Measurements from ENCODE around the gene RESP18.
"Not testable (repeated sequence)": the region's sequence is repeated elsewhere in the genome, so short reads cannot be mapped to it uniquely, and the experiment has no call there.

DNA sequence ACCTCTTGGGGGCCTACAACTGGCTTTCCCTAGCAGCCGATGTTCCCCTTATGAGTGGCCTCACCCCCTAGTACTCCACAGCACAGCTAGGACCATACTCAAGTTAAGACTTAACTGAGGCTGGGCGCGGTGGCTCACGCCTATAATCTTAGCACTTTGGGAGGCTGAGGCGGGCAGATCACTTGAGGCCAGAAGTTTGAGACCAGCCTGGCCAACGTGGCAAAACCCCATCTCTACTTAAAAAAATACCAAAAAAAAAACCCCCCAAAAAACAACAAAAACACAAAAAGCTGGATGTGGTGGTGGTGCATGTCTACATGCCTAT, 45.5 kb downstream of the RESP18 start:
- TF ChIP-seq, protein P1, sequence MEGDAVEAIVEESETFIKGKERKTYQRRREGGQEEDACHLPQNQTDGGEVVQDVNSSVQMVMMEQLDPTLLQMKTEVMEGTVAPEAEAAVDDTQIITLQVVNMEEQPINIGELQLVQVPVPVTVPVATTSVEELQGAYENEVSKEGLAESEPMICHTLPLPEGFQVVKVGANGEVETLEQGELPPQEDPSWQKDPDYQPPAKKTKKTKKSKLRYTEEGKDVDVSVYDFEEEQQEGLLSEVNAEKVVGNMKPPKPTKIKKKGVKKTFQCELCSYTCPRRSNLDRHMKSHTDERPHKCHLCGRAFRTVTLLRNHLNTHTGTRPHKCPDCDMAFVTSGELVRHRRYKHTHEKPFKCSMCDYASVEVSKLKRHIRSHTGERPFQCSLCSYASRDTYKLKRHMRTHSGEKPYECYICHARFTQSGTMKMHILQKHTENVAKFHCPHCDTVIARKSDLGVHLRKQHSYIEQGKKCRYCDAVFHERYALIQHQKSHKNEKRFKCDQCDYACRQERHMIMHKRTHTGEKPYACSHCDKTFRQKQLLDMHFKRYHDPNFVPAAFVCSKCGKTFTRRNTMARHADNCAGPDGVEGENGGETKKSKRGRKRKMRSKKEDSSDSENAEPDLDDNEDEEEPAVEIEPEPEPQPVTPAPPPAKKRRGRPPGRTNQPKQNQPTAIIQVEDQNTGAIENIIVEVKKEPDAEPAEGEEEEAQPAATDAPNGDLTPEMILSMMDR (conservative IDR thresholded peaks at IDR 0.05 in 1 of 2, IDR thresholded peaks at IDR 0.05 in 1 of 2; ENCODE audit: extremely low read depth in 1 of 2, insufficient read depth in 1 of 2, low read depth in 1 of 2, low read length in 2 of 2), result not testable (repeated sequence)
- TF ChIP-seq EZH2 (IDR thresholded peaks at IDR 0.05; ENCODE audit: borderline replicate concordance, low read length), result not testable (repeated sequence)
